Small intestine (tissue), 7 donors: ENCODE results near the gene DPY19L1. TPM values are rescaled to one million over a fixed set of nuclear protein-coding genes. Genes with fewer than 3 reads are reported as not detected.
"Not testable (repeated sequence)": the region's sequence is repeated elsewhere in the genome, so short reads cannot be mapped to it uniquely, and the experiment has no call there.

Experiments
- DNase-seq, 2 donors: peaks; one replicate each; pipeline versions ENCODE4 v3.0.0 to v3.0.0-alpha.2; 2013
- FAIRE-seq: peaks from 2 replicates; lab custom pipeline; 2012; peaks lifted over from hg19 to GRCh38; lab: Jason Lieb, UNC
- H3K27ac ChIP-seq, 3 donors: one replicate each; pipeline ENCODE4 v1.5.1; 2013; ENCODE audit warnings: low read length in 2 of 3, mild to moderate bottlenecking in 2 of 3, control low read depth in 1 of 3, inconsistent platforms in 1 of 3, low read depth in 1 of 3, moderate library complexity in 1 of 3
- H3K27me3 ChIP-seq, 3 donors: one replicate each; pipeline ENCODE4 v1.6.1; 2013; ENCODE audit warnings: low read length in 3 of 3, inconsistent platforms in 1 of 3; ENCODE audit not compliant: control insufficient read depth in 3 of 3, insufficient read depth in 3 of 3
- H3K36me3 ChIP-seq, 3 donors: one replicate each; pipeline ENCODE4 v1.6.1; 2013; ENCODE audit warnings: low read length in 3 of 3, inconsistent platforms in 1 of 3, low read depth in 1 of 3, mild to moderate bottlenecking in 1 of 3, moderate library complexity in 1 of 3; ENCODE audit not compliant: control insufficient read depth in 3 of 3, insufficient read depth in 2 of 3
- H3K4me1 ChIP-seq, 3 donors: one replicate each; pipeline ENCODE4 v1.6.1; 2013; ENCODE audit warnings: low read length in 2 of 3, inconsistent platforms in 1 of 3, low read depth in 1 of 3, mild to moderate bottlenecking in 1 of 3, moderate library complexity in 1 of 3; ENCODE audit not compliant: control insufficient read depth in 3 of 3, insufficient read depth in 2 of 3
- H3K4me3 ChIP-seq, 3 donors: one replicate each; pipeline ENCODE4 v1.5.1; 2013; ENCODE audit warnings: low read length in 3 of 3, control low read depth in 1 of 3, inconsistent platforms in 1 of 3, low read depth in 1 of 3, mild to moderate bottlenecking in 1 of 3, moderate library complexity in 1 of 3
- H3K9me3 ChIP-seq, 2 donors: one replicate each; pipeline ENCODE4 v1.6.1; 2013; ENCODE audit warnings: low read depth in 1 of 2, low read length in 1 of 2; ENCODE audit not compliant: control insufficient read depth in 2 of 2, insufficient read depth in 1 of 2
- WGBS, 3 donors: extraction: QIAGEN DNeasy Blood & Tissue Kit; methylation state at CpG; one replicate each; pipeline ENCODE4 v1.1.7; 2013; 5-methylcytosine and 5-hydroxymethylcytosine counted together
- polyA plus RNA-seq, 4 donors: library from polyadenylated mRNA; stranded (reverse) in 3 of 4; unstranded in 1 of 4; fragments of 200-250 nt in 3 of 4; fragments of 120-200 nt in 1 of 4; gene quantifications; one replicate each; pipeline versions ENCODE4 v1.2.1 to v1.2.3, GENCODE V29; 2013
- donor health status: healthy with polysubstance abuse.
- donor health status: control.
- donor health status: control.
- donor health status: Bipolar disorder and iron deficiency.
- donor health status: healthy.

The DPY19L1 gene
- polyA plus RNA-seq, 4 donors: 0.89 to 10.5 (median 5.8) TPM

DNA sequence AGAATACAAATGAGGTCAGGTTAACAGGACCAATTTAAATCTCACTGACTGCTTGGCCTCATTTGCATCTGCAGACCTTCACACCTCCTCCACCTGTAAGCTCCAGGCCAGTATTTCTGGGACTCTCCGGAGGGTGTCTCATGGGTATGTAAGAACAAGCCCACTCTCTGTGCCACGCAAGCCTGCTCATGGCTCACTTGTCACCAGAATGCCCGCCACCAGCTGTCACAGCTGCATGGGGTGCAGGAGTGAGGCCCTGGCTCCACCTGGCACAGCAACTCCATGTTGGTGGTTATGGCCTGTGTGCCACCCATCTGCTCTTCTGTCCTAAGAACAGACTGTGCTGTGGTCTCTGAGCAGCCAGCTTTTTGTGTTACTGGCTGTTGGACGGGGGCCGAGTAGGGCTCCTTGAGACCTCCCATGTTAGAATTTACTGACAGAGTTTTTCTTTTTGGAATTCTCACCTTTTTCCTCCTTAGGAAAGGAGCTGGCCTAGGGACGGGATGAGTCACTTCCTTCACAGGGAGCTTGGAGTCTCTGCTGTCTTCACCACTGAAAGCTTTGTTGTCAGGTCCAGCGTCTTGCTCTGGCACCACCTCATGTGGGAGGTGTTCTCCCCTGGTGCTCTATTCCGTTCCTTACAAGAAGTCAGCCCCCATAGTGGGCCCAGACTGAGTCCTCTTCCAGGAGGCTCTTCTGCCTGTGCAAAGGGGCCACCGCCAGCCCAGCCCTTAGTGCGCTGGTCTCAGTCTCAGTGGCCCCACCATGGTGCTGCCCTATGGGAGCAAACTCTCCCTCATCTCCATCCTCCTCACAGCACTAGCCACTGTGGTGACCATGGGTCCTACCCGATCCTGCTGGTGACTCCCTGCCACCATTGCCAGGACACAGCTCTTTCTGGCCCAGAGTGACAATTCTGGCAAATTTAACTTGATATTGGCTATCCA, 20.5 kb upstream of the DPY19L1 start:
- WGBS, 3 donors: 87 to 88% (median 87%) methylated on average over 11 of the region's 11 CpGs
- H3K36me3 ChIP-seq, DNase-seq, H3K4me3 ChIP-seq, H3K9me3 ChIP-seq, H3K4me1 ChIP-seq, FAIRE-seq, H3K27ac ChIP-seq, H3K27me3 ChIP-seq: not testable (repeated sequence)

DNA sequence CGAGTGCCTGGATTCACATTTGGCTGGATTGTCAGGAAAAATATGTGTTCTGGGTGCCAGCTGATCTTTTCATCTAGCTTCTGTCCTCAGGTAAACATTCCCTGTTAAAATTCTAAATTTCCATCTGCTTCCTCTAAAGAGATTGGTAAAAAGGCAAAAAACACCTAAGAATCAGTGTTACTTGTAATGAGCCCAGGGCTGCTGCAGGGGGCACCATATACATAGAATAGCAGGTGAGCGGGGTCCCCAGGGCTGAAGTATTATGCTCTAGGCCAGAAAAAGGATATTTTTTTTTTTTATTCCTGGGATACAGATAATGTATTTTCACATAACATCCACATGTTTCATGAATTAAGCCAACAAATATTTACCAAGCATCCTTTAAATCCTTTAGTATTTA, 18.4 kb upstream of the DPY19L1 start:
- WGBS, 3 donors: 63 to 84% (median 70%) methylated on average over 2 of the region's 2 CpGs
- not testable (repeated sequence) for FAIRE-seq

DNA sequence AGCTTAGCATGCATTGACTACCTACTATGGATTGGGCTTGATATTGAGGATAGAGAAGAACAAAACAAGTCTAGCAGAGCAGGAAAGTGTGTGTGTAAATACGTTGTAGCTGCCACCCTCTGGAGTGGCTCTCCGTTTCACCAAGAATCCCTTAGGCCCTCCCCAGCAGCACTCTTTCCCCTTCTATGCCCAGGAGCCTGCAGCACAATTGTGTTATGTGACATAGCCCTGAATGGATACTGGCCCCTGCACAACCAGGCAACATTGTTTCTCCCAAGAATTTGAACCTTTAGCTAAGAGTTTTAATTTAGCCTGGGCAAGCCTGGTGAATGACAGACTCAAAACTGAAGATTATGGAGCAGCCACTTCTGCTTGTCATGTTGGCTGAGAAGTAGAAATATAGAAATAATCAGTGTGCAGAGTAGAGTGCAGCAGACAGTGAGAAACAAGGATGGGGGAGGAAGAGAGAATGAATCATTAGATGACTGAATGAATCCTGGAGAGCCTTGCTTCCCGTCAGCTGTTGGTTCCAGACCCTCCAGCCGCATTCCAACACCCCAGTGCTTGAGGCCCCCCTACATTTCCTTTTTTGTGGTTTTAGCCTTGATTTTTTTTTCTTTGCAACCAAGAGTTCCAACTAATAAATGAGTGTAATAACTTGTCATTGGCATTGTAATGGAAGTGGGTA, 16.3 kb upstream of the DPY19L1 start:
- WGBS, 3 donors: 47 to 83% (median 83%) methylated on average over 4 of the region's 4 CpGs
- DNase-seq, H3K36me3 ChIP-seq, H3K9me3 ChIP-seq, H3K4me3 ChIP-seq, H3K27ac ChIP-seq, H3K27me3 ChIP-seq, H3K4me1 ChIP-seq, FAIRE-seq: not testable (repeated sequence)

More for the DNA sequence above, 18.4 kb upstream of the DPY19L1 start:
- H3K27ac ChIP-seq, H3K9me3 ChIP-seq, H3K27me3 ChIP-seq, H3K4me3 ChIP-seq, DNase-seq, H3K4me1 ChIP-seq, H3K36me3 ChIP-seq: not testable (repeated sequence)

DNA sequence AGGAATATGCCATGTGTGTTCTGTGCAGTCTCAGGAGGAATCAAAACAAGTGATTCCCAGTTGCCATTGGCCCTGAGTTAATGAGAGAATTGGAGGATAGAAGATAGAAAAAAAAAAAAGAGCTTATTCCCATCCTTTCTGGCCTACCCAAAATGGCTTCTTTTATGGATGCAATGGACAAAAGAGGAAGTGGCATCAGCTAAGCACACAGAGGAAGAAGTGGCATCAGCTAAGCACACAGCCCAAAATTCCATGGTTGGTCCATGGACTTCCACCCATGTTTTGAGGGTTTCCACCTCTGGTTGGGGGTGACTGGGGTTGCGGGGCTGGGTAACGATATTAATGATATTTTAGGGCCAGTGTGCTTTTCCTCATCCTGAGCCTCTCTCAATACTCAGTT, 11.1 kb upstream of the DPY19L1 start:
- not testable (repeated sequence) for H3K4me1 ChIP-seq, DNase-seq, H3K9me3 ChIP-seq, H3K27ac ChIP-seq, H3K4me3 ChIP-seq, FAIRE-seq, H3K36me3 ChIP-seq, H3K27me3 ChIP-seq
- WGBS, 3 donors: 96 to 100% (median 100%) methylated on average over 2 of the region's 2 CpGs

DNA sequence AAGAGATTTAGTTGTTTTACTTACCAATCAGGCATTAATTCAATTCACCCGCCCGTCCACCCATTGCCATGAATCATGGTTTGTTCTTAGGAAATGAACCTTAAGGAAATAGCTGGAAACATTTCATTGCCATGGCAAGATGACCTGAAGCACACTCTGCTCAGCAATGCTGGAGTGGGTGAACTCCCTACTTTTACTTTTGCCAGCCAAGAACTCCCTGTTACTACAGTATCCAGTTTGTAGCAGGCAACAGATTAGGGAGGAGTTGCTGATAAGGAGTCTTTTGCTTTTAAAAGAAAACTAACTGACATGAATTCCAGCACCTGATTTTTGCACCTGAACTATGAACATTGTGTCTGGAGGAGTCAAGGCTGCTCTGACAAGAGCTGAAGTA, 10.6 kb upstream of the DPY19L1 start:
- not testable (repeated sequence) for FAIRE-seq, H3K4me3 ChIP-seq, H3K27me3 ChIP-seq, H3K27ac ChIP-seq, H3K4me1 ChIP-seq, H3K36me3 ChIP-seq, H3K9me3 ChIP-seq
- peak; percentile 49 to 59 for DNase-seq
- WGBS, 3 donors: 21 to 64% (median 49%) methylated on average over 2 of the region's 2 CpGs

DNA sequence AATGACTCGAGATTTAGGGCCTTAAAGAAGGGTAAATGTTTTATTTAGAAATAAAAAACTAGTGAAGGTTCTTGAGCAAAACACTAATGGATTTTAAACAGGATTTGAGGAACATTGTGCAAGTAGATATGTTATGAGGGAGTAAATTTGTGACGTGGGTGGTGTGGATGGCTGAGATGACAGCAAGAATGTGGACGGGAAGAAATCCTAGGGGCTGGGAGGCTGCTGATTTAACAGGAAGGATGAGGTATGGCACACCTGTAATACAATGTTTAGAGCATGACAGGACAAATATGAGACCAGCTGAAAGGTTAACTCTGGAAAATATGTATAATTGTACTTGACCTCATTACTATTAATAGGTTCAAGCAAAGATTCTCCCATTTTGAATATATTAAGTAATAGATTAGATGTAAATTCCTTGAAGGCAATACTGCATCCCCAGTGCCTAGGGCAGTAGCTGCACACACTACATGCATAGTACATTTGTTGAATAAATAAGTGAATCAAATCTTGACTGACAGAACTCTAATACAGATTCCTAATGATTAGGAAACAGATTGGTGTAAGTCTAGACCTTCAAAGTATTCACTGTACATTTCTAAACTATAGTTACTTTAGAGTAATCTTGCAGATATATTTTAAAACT, 10.1 kb upstream of the DPY19L1 start:
- FAIRE-seq, H3K36me3 ChIP-seq, H3K27ac ChIP-seq, H3K4me1 ChIP-seq, H3K9me3 ChIP-seq, DNase-seq, H3K4me3 ChIP-seq, H3K27me3 ChIP-seq: not testable (repeated sequence)
- 63 to 72% (median 70%) methylated on average over 3 of the region's 3 CpGs for WGBS, 3 donors

DNA sequence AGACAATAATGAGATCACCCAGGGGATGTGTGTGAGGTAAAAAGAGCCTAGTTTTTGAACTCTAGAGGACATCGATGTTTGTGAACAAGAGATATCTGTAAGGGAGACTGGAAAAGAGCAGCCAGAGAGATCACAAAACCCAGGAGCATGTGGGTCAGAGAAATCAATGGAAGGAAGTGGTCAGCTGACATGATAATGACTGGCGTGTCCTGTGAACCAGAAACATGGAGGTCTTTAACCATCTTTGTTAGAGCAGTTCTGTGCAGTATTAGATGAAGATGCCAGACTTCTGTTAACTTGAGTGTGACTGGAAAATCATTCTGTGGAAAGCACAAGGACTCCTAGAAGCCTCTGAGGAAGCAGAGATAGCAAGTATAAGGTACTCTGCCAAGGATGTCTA, 6.0 kb upstream of the DPY19L1 start:
- H3K9me3 ChIP-seq, DNase-seq, H3K27ac ChIP-seq, H3K4me3 ChIP-seq, H3K36me3 ChIP-seq, FAIRE-seq, H3K4me1 ChIP-seq, H3K27me3 ChIP-seq: not testable (repeated sequence)
- 84 to 90% (median 85%) methylated on average over 2 of the region's 2 CpGs for WGBS, 3 donors

DNA sequence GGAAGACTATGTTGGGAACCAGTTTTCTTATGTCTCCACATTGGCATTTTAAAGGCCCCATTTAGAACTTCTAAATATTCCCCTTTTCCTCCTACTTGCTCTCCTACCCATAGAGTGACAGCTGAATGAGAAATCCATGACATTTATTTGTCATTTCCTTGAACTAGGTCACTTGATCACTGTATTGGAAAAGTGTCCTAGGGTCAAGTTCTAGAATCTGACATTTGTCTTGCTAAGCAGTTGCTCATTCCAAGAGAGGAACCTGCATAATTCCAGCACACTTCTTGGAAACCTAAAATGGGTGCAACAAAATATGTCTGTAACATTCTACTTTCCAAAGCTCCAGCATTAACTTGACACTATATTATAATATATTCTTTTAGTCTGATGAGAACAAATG, 3.6 kb upstream of the DPY19L1 start:
- H3K9me3 ChIP-seq: no peaks in the 10 kb centered on the region
- H3K4me1 ChIP-seq: peaks cover 0 to 5% (median 1%) of the 10 kb centered on the region in 3 donors
- H3K36me3 ChIP-seq: no peaks in the 10 kb centered on the region
- peaks cover 0 to 2% (median 0%) of the 10 kb centered on the region in 3 donors for H3K27me3 ChIP-seq
- DNase-seq (no peak), FAIRE-seq (no peak)
- no peak overlapping the region for H3K27ac ChIP-seq
- no peak overlapping the region for H3K4me3 ChIP-seq
